ENCODE measurements around the gene PSME3IP1.

DNA sequence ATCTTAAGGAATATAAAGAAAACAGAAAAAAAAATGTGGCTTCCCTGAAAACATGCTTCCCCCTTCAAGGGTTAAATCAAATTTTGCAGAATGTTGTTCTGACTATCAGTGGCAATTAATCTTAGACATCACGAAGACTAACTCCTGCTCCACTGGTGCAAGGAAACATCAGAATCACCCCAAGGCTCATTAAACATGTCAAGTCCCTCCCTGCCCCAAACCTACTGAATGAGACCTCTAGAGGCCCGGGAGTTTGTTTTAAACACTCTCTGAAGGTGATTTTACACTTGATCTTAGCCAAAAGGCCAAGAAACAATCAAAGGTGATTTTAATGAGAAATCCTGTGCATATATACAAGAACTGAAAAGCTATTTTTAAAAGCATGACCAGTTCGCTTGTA lies 18.3 kb downstream of the PSME3IP1 start:
- TF ChIP-seq, protein P1, sequence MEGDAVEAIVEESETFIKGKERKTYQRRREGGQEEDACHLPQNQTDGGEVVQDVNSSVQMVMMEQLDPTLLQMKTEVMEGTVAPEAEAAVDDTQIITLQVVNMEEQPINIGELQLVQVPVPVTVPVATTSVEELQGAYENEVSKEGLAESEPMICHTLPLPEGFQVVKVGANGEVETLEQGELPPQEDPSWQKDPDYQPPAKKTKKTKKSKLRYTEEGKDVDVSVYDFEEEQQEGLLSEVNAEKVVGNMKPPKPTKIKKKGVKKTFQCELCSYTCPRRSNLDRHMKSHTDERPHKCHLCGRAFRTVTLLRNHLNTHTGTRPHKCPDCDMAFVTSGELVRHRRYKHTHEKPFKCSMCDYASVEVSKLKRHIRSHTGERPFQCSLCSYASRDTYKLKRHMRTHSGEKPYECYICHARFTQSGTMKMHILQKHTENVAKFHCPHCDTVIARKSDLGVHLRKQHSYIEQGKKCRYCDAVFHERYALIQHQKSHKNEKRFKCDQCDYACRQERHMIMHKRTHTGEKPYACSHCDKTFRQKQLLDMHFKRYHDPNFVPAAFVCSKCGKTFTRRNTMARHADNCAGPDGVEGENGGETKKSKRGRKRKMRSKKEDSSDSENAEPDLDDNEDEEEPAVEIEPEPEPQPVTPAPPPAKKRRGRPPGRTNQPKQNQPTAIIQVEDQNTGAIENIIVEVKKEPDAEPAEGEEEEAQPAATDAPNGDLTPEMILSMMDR (IDR thresholded peaks at IDR 0.05): no peak
- TF ChIP-seq POLR2A (IDR thresholded peaks at IDR 0.05): no peak
